GM21786 (cell line): ENCODE results near the gene TSC22D1.

Source experiments
- ATAC-seq: cut with Tn5 transposase; IDR thresholded peaks from one replicate; pipeline ENCODE4 v1.9.1; 2021; ENCODE audit not compliant: unreplicated experiment

Gene TSC22D1

GRCh38 chr13:44410328-44410859 lies 165.7 kb downstream of the TSC22D1 start:
- ATAC-seq, result no peak

- no peak for ATAC-seq
Observed at GRCh38 chr13:44409595-44409994, 166.5 kb downstream of the TSC22D1 start.

- ATAC-seq, result no peak
Observed at GRCh38 chr13:44407891-44408290, 168.2 kb downstream of the TSC22D1 start.

- ATAC-seq, result no peak
Observed at GRCh38 chr13:44407379-44407778, 168.8 kb downstream of the TSC22D1 start.

- no peak for ATAC-seq
Observed at GRCh38 chr13:44406617-44407016, 169.5 kb downstream of the TSC22D1 start.

GRCh38 chr13:44404261-44405132 lies 171.6 kb downstream of the TSC22D1 start:
- ATAC-seq, result no peak

- ATAC-seq, result no peak
Observed at GRCh38 chr13:44403461-44404056, 172.6 kb downstream of the TSC22D1 start.

GRCh38 chr13:44402899-44403445 lies 173.2 kb downstream of the TSC22D1 start:
- no peak for ATAC-seq

GRCh38 chr13:44401577-44401976 lies 174.6 kb downstream of the TSC22D1 start:
- no peak for ATAC-seq

GRCh38 chr13:44400736-44401135 lies 175.4 kb downstream of the TSC22D1 start:
- no peak for ATAC-seq

- no peak for ATAC-seq
Observed at GRCh38 chr13:44399074-44399473, 177.1 kb downstream of the TSC22D1 start.

GRCh38 chr13:44398606-44399005 lies 177.5 kb downstream of the TSC22D1 start:
- no peak for ATAC-seq

- ATAC-seq, result no peak
Observed at GRCh38 chr13:44397766-44398223, 178.3 kb downstream of the TSC22D1 start.

- no peak for ATAC-seq
Observed at GRCh38 chr13:44396701-44397580, 179.2 kb downstream of the TSC22D1 start.

- ATAC-seq, result no peak
Observed at GRCh38 chr13:44395976-44396694, 180.0 kb downstream of the TSC22D1 start.

GRCh38 chr13:44394658-44395057 lies 181.5 kb downstream of the TSC22D1 start:
- no peak for ATAC-seq

- no peak for ATAC-seq
Observed at GRCh38 chr13:44393391-44393790, 182.7 kb downstream of the TSC22D1 start.

GRCh38 chr13:44389876-44390275 lies 186.3 kb downstream of the TSC22D1 start:
- ATAC-seq, result no peak

GRCh38 chr13:44389060-44389666 lies 187.0 kb downstream of the TSC22D1 start:
- no peak for ATAC-seq
